HG03442 (cell line): ENCODE results near the gene FKBP9.
"Not testable (repeated sequence)": the region's sequence is repeated elsewhere in the genome, so short reads cannot be mapped to it uniquely, and the experiment has no call there.

ENCODE experiments used
- ATAC-seq: cut with Tn5 transposase; IDR thresholded peaks from one replicate; pipeline ENCODE4 v1.9.1; 2021; ENCODE audit warnings: mild to moderate bottlenecking, moderate library complexity; ENCODE audit not compliant: unreplicated experiment

The FKBP9 gene, protein sequence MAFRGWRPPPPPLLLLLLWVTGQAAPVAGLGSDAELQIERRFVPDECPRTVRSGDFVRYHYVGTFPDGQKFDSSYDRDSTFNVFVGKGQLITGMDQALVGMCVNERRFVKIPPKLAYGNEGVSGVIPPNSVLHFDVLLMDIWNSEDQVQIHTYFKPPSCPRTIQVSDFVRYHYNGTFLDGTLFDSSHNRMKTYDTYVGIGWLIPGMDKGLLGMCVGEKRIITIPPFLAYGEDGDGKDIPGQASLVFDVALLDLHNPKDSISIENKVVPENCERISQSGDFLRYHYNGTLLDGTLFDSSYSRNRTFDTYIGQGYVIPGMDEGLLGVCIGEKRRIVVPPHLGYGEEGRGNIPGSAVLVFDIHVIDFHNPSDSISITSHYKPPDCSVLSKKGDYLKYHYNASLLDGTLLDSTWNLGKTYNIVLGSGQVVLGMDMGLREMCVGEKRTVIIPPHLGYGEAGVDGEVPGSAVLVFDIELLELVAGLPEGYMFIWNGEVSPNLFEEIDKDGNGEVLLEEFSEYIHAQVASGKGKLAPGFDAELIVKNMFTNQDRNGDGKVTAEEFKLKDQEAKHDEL

DNA sequence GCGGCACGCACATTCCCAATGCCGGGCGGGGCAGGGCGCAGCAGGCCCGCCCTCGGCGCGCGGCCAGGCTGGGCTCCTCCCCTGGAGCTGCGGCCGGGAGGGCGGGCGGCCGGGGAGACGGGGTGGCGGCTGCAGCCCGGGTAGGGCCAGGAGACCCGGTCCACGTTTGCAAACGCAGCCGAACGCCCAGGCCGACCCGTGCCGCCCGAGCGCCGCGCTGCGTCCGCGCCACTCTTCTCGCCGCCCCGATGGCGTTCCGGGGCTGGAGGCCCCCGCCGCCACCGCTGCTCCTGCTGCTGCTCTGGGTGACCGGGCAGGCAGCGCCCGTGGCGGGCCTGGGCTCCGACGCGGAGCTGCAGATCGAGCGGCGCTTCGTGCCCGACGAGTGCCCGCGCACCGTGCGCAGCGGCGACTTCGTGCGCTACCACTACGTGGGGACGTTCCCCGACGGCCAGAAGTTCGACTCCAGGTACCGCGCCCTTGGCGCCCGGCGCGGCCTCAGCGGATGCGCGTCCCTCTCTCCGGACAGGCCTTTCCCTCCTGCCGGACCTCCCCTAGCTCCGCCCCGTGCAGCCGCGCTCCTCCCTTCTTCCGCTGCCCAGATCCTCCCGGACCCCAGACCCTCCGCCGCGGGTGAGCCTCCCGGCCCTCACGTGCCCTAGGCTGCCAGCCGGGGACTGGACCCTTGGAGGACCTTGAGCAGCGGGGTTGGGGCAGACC lies at the start of gene FKBP9:
Gene FKBP9 (plus strand): TSS at position 115 of the 720 bp plus-strand sequence. CDS start 134 bp downstream, at position 249.
- ATAC-seq = peak; percentile 85

DNA sequence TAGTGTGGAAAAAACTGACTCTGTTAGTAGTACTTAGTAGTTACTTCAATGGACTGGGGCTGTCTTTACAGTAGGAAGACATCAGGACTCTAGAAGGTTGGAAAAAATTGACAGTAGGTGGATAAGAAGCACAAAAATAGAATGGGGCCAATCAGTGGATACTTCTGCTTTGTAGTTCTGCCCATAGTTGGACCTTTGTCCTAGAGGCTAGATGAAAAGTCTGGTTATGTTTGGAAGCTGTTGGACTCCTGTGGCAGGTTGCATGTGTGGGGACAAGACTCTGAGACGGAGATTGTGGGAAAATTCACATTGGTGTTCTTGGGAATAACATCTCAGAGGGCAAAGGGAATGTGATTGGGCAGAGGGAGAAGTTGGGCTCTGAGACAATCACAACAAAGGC lies 47.0 kb upstream of the FKBP9 start:
- ATAC-seq = no peak

DNA sequence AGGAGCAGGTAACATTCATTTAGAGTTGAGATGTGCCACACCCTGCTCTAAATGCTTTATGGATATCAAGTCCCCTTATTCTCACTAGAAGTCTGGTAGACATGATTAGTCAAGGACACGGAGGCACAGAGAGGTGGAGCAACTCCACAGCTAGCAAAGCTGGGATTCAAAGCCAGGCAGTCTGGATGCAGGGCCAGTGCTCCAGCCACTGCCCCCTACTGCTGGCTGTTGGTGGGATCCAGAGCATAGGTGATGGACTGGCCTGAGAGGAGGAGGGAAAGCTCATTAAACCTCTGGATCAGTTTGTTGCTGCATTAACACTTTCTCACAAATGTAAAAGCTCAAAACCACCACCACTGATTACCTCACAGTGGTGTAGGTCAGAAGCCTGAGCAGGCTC lies 43.1 kb upstream of the FKBP9 start:
- no peak for ATAC-seq

DNA sequence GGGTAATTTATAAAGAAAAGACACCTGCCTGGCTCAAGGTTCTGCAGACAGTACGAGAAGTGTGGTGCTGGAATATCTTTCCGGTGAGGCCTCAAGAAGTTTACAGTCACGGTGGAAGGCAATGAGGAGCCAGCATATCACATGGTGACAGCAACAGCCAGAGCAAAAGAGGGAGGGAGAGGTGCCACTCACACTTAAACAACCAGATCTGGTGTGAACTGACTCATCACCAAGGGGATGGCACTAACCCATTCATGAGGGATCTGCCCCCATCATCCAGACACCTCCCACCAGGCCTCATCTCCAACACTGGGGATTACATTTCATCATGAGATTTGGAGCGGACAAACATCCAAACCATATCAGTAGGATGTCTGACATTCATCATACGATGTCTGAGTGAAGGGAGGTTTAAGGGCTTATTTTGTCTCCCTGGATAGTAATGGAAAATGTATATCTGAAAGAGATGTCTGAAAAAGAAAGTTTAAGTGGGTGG lies 42.2 kb upstream of the FKBP9 start:
- no peak for ATAC-seq

DNA sequence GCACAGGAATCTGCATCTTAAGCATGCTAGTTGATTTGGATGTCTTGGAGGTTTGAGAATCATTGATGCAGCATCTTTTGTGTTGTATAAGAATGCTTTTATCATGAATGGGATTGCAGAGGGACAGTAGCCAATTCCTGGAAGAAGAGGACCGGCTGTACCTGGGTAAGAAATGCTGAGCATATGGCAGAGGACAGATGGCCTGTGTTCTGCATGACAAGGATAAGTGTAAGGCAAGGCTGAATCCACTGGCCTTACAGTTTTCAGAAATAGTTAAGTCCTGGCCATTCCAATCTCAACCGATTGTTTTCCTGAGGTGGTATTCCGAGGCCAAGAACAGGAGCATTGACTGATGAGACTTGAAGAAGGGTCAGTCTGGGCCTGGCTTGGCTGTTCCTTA lies 41.2 kb upstream of the FKBP9 start:
- no peak for ATAC-seq

DNA sequence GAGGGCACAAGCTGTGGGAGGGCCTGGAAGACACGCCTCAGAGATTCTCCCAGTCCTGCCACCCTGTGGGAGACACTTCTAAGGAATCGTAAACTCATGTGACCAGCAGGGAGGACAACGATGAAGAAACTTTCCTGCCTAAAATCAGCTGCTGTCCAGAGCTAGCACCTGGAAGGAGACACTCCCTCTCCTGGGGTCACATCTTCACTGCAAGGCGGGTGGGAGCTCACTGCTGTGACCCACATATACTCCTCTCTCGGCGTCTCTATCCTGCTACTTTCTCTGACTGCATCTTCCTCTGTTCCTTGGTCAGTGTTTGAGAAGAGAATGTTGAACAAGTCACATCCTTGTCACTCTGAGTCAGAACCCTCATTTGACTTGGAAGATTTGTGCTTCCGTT lies 40.2 kb upstream of the FKBP9 start:
- not testable (repeated sequence) for ATAC-seq

DNA sequence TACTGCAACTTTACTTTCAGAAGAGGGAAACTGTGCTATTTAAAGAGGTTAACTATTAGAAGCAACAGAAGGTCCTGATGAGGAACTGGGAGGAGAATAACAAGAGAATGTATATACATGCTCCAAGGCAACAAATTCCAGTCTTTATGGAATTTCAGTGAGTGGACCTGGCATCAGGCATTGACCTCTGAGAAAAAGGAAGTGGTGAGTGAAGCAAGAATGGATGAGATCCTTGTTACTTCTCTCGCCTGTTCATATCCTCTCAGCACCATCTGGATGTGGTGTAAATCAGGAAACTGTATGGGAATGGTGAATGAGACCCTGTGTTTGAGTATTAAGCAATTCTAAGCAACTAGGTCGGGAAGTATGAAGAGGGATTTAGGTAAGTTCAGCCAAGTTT lies 35.3 kb upstream of the FKBP9 start:
- ATAC-seq = no peak

DNA sequence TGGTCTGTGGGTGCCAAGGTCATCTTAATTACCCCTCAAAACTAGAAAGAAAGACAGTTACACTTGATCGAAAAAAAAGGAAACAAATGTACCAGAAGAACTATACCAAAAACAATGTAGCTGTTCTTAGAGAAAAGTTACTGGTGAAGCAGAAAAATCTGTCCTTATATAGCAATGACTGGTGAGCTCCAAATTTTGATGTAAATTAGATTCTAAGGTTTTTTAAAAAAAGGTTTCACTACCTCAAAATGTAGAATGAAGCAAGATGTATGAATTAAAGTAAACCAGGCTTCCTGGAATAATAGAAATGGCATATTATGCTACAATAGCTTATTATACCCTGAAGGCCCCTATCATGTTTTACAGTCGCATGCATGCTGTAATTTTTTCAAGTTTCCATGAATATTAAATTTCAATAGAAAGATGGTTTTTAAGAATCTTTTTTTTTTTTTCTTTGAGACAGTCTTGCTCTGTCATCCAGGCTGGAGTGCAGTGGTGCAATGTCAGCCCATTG lies 28.4 kb upstream of the FKBP9 start:
- ATAC-seq = no peak

DNA sequence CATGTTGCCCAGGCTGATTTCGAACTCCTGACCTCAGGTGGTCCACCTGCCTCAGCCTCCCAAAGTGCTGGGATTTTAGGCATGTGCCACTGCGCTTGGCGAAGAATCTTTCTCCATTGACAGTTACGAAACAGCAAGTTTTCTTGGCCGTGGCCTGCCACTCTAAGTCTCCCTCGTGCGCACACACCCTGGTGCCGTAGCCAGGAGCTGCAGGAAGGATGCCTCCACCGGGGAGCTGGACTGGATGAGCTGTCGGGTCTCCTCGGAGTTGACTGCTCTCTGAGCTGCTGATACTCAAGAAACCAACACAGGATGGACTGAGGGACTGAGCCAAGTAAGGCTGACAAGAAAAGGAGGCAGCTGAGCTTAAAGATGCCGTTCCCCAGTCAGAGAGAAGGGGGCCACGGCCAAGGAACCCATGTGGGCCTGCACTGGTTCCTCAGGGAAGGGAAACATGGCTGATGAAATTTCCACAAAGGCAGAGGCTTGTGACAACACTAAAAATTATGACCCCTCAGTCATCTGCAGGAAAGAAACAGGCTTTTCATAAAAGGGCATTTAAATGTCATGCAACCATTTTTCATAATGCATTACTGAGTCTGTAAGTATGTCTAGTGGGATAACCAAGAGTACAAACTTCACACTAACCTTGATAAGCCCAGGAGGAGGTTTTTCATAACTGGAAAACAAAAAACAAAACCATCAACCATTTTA lies 27.7 kb upstream of the FKBP9 start:
- no peak for ATAC-seq

DNA sequence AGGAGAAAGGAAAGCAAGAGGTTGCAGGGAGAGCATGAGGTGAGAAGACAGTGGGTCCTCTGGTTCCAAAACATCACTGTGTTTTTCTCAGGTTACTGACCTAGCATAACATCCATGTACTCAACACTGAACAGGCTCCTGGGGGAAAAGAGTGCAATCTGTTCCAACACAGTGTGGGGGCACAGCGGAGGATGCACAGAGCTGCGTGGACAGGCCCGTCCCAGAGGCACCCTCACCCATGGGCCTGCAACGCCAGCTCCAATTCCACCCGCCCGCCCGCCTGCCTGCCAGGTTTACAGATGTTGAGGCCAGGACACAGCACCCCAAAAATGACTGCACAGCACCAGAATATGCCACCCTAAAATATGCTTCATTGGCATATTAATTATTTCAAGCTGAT lies 26.9 kb upstream of the FKBP9 start:
- ATAC-seq = no peak

DNA sequence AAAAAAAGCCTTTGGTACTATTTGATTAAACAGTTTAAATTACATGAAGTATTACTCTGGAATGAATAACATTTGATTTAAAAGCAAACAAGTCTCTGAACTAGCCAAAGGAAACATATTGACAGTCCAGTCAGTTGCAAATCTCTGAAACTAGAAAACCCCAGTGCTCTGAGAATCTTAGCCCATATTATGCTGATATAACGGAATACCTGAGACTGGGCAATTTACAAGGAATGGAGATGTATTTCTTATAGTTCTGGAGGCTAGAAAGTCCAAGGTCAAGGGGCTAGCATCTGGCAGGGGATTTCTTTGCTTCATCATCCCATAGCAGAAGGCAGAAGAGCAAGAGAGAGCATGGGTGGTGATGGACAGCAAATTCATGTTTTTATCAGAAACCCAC lies 21.7 kb upstream of the FKBP9 start:
- ATAC-seq = no peak

DNA sequence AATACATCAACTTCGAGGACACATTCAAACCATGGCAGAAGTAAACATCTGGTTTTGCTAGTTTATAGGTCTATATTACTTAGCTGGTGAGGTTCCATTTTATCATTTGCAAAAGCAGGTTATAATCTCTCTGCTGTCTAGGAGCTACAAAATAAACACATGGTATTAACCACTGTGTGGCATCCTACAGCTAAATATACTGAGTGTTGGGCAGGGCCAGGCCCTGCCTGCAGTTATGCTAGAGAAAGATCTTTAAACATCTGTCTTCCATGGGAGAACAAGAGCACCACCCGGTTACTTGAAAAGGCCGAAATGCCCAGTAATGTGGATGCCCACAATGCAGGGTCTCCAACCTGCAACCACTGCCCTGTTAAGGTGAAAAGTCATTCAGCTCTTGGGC lies 20.6 kb upstream of the FKBP9 start:
- ATAC-seq = no peak

DNA sequence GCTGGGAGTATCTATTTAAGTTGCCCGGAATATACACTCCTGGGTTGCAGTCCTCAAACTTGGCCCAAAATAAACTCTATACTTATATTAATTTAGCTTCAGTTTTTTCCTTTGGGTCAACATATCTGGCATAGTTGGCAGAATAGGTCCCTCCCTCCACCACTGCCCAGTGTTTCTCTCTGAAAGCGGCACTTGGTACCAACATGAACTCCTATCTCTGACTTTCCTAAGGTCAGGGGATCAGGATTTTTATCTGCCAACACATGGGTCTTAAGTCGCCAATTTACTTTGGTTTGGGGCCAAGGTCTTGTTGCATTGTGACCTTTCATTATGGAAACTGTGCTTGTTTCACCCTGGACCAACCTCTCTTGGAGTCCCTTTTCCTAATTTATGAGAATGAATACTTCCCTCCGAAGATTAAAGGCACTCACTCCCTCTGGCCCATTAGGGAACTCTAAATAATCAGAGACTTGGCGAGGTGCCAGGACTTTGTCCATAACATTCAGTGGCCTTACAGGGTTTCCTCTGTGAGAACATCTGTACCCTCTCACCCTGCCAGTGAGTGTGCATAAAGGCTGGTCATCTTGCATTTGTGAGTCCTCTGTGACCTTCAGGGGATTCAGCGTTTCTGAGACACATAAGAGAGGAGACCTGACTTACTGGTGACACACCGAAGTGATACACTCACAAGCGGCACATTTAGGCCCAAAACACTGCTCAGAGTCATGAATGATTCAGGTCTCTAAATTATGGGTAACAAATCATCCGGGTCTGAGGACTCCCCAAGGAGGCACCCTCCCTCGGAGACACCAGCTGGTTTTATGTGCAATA lies 19.7 kb upstream of the FKBP9 start:
- ATAC-seq = no peak

DNA sequence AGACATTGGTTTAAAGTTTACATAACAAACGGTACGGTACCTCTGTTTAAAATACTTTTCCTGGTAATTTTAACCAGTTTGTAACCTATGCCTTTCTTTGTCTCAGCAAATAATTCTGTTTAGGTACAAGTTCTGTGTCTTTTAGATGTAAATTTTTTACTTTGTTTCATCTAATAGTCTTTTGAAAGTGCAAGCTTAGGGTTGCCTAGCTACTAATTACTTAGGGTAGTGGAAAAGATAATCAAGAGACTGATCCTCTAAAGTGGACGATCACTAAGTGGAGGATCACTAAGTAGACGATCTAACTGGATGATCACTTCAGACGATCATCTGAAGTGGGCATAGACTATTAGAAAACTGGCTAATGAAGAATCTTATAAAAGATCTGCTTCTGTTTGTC lies 16.1 kb upstream of the FKBP9 start:
- ATAC-seq = no peak

DNA sequence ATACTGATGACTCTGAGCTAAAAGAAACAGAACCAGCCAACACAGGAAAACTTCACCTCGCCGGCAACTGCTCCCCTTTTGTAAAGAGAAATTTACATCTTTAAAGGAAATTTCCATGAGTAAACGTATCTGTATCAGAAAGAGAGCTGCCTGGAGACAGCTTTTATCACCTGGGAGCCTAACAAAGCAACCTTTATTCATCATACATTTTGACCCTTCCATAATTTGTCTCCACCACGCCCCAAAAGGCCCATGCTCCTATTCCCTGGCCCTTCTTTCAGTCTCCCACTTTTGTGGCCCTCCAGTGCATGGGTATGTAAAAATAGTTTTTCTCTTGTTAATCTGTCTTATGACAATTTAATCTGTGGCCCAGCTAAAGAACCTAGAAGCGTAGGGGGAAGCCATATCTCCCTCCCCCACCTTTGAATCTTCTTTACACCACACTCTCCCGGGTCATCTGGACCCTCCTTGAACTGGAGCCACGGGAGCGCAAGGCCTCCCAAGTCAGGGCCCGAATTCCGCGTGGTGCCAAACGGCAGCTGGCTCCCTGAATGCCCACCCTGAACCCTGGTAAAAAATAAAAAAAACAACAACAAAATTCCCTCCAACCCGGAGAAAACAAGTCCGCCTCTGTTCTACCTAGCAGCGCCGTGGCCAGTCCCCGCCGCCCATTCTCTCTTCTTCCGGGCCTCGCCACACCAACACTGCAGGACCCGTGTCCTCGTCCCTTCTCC lies 15.4 kb upstream of the FKBP9 start:
- no peak for ATAC-seq

DNA sequence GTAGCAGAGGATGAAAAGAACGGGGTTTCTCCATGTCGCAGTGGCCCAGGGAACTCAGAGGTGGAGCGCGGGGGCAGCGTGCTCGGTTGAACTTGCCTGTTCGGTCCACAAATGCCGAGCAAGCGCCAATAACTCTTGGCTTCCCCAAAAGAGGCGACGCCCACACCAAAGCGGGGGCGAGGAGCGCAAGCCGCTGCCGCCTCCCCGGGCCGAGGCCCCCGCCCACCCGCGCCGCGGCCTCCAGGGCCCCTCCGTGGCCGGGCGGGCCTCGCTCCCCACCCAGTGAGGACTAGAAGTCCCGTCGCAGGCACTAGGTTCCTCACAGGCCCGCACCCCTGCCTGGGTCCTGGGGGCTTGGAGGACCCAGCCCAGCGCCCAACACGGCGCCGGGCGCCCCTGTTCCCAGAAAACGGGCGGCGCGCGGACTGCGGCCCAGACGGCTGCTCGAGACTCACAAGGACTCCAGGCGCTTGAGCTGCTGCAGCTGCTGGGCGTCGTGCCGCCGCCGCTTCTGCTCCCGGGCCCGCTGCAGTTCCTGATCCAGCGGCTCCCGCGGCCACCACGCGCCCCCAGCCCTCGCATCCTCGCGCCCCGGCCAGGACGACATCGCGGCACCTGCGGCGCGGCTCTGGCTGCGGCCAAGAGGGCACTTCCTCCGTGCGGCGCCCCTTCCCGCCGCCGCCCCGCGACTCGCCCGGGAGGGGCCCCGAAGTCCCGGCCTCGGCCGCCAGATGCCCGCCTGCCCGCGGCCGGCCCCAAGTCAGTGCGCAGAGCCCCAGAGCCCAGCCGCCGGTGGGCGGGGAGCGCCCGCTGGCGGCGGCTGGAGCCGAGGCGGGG lies 14.6 kb upstream of the FKBP9 start:
- ATAC-seq = peak; percentile 82

DNA sequence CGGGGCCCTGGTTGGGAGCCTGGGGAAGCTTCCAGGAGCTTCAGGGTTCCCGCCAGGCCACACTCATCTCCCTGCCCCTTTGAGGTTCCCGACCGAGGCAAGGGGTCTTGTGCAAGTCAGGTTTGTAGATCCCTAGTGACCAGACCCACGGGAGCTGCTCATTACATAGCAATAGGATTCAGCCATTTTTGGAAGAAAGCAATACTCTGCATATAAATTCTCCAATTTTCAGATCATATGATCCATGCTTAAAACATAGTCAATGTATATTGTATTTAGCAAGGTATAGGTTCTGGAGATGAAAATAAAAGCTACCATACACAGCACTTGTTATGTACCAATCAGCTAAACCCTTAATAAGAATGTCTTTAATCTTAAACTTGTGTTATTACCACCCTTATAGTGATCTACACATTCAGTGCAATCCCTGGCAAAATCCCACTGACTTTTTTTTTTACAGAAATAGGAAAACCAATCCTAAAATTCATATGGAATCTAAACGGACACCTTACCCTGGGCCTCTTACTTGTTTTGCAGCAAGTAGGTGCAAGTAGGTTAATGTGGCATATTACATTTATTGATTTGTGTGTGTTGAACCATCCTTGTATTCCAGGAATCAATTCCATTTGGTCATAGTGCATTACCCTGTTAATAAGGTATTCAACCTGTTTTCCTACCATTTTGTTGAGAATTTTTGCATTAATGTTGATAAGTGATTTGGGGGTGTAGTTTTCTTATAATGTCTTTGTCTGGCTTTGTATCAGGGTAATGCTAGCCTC lies 13.8 kb upstream of the FKBP9 start:
- ATAC-seq = peak; percentile 14
